ENCODE data around the gene MAB21L2. TPM values are rescaled to one million over a fixed set of nuclear protein-coding genes. Genes with fewer than 3 reads are reported as not detected.

Gene MAB21L2
- total and polyA plus RNA-seq, 2 experiments from 2014 or later = 0.39 TPM; not detected in 1

- Histone ChIP-seq H3K4me2 (no peak overlapping the region), H3K79me2 (replicated peaks; ENCODE audit: insufficient read depth) (no peaks in the 10 kb centered on the region), H3K9me2 (ENCODE audit: insufficient read depth) (no peaks in the 10 kb centered on the region), H3K36me3 (ENCODE audit: insufficient read depth) (no peaks in the 10 kb centered on the region), H3K4me1 (ENCODE audit: insufficient read depth) (peaks cover 21% of the 10 kb centered on the region), H4K20me1 (replicated peaks; ENCODE audit: insufficient read depth) (peaks cover 12% of the 10 kb centered on the region), H3K27ac (ENCODE audit: low read depth) (no peak overlapping the region), H3F3A (replicated peaks; ENCODE audit: low read depth) (no peaks in the 10 kb centered on the region), H3K4me3 (no peak overlapping the region), H3K27me3 (ENCODE audit: insufficient read depth) (peaks cover 52% of the 10 kb centered on the region), H2AFZ (no peak overlapping the region)
- ATAC-seq = no peak
- H3K36me3 Mint-ChIP-seq (ENCODE audit: low read depth) = no peaks in the 10 kb centered on the region
- H3K27ac Mint-ChIP-seq = no peak overlapping the region
- no peaks in the 10 kb centered on the region for H3K9me3 Mint-ChIP-seq
- DNase-seq (ENCODE audit: low spot score) = no peak
- no peak overlapping the region for H3K4me3 Mint-ChIP-seq
- TF ChIP-seq STAT1 (IDR thresholded peaks at IDR 0.05; ENCODE audit: unreplicated experiment) = no peak
- TF ChIP-seq ZNF462 (CRISPR knock-in tag; IDR thresholded peaks at IDR 0.05) = no peak
- TF ChIP-seq, protein P1, sequence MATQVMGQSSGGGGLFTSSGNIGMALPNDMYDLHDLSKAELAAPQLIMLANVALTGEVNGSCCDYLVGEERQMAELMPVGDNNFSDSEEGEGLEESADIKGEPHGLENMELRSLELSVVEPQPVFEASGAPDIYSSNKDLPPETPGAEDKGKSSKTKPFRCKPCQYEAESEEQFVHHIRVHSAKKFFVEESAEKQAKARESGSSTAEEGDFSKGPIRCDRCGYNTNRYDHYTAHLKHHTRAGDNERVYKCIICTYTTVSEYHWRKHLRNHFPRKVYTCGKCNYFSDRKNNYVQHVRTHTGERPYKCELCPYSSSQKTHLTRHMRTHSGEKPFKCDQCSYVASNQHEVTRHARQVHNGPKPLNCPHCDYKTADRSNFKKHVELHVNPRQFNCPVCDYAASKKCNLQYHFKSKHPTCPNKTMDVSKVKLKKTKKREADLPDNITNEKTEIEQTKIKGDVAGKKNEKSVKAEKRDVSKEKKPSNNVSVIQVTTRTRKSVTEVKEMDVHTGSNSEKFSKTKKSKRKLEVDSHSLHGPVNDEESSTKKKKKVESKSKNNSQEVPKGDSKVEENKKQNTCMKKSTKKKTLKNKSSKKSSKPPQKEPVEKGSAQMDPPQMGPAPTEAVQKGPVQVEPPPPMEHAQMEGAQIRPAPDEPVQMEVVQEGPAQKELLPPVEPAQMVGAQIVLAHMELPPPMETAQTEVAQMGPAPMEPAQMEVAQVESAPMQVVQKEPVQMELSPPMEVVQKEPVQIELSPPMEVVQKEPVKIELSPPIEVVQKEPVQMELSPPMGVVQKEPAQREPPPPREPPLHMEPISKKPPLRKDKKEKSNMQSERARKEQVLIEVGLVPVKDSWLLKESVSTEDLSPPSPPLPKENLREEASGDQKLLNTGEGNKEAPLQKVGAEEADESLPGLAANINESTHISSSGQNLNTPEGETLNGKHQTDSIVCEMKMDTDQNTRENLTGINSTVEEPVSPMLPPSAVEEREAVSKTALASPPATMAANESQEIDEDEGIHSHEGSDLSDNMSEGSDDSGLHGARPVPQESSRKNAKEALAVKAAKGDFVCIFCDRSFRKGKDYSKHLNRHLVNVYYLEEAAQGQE (IDR thresholded peaks at IDR 0.05; ENCODE audit: unreplicated experiment) = no peak
- TF ChIP-seq CREB1 (CRISPR knock-in tag; IDR thresholded peaks at IDR 0.05; ENCODE audit: low read depth) = no peak
- TF ChIP-seq EZH2 (IDR thresholded peaks at IDR 0.05; ENCODE audit: low read depth, unreplicated experiment) = no peak
- no peak for TF ChIP-seq EZH2phosphoT487 (IDR thresholded peaks at IDR 0.05; ENCODE audit: unreplicated experiment)
- TF ChIP-seq, protein P2, sequence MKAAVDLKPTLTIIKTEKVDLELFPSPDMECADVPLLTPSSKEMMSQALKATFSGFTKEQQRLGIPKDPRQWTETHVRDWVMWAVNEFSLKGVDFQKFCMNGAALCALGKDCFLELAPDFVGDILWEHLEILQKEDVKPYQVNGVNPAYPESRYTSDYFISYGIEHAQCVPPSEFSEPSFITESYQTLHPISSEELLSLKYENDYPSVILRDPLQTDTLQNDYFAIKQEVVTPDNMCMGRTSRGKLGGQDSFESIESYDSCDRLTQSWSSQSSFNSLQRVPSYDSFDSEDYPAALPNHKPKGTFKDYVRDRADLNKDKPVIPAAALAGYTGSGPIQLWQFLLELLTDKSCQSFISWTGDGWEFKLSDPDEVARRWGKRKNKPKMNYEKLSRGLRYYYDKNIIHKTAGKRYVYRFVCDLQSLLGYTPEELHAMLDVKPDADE (IDR thresholded peaks at IDR 0.05) = no peak
- TF ChIP-seq, protein P3, sequence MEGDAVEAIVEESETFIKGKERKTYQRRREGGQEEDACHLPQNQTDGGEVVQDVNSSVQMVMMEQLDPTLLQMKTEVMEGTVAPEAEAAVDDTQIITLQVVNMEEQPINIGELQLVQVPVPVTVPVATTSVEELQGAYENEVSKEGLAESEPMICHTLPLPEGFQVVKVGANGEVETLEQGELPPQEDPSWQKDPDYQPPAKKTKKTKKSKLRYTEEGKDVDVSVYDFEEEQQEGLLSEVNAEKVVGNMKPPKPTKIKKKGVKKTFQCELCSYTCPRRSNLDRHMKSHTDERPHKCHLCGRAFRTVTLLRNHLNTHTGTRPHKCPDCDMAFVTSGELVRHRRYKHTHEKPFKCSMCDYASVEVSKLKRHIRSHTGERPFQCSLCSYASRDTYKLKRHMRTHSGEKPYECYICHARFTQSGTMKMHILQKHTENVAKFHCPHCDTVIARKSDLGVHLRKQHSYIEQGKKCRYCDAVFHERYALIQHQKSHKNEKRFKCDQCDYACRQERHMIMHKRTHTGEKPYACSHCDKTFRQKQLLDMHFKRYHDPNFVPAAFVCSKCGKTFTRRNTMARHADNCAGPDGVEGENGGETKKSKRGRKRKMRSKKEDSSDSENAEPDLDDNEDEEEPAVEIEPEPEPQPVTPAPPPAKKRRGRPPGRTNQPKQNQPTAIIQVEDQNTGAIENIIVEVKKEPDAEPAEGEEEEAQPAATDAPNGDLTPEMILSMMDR (conservative IDR thresholded peaks at IDR 0.05; ENCODE audit: low read depth in 2 of 2) = no peak
- no peak for TF ChIP-seq POLR2AphosphoS5 (IDR thresholded peaks at IDR 0.05; ENCODE audit: low read depth)
- no peak for TF ChIP-seq ZNF331 (CRISPR knock-in tag; IDR thresholded peaks at IDR 0.05; ENCODE audit: low read depth)
- TF ChIP-seq NANOG (IDR thresholded peaks at IDR 0.05; ENCODE audit: borderline replicate concordance) = no peak
- no peak for TF ChIP-seq ZNF114 (CRISPR knock-in tag; IDR thresholded peaks at IDR 0.05)
- TF ChIP-seq JUNB (IDR thresholded peaks at IDR 0.05; ENCODE audit: unreplicated experiment) = no peak
- peaks cover 39% of the 10 kb centered on the region for H3K27me3 Mint-ChIP-seq (ENCODE audit: insufficient read depth, low read depth, poor library complexity)
- H3K4me1 Mint-ChIP-seq = peaks cover 29% of the 10 kb centered on the region
Measured at GRCh38 chr4:150577796-150578195, 4.2 kb upstream of the MAB21L2 start.
